ENCODE results near the gene GORAB. TPM values are rescaled to one million over a fixed set of nuclear protein-coding genes. Genes with fewer than 3 reads are reported as not detected.

Gene GORAB, protein sequence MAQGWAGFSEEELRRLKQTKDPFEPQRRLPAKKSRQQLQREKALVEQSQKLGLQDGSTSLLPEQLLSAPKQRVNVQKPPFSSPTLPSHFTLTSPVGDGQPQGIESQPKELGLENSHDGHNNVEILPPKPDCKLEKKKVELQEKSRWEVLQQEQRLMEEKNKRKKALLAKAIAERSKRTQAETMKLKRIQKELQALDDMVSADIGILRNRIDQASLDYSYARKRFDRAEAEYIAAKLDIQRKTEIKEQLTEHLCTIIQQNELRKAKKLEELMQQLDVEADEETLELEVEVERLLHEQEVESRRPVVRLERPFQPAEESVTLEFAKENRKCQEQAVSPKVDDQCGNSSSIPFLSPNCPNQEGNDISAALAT
- total RNA-seq: 10 to 100 TPM; 17.4 to 23.6 (median 20.8) TPM
- total RNA-seq (2013): 23.3 TPM

DNA sequence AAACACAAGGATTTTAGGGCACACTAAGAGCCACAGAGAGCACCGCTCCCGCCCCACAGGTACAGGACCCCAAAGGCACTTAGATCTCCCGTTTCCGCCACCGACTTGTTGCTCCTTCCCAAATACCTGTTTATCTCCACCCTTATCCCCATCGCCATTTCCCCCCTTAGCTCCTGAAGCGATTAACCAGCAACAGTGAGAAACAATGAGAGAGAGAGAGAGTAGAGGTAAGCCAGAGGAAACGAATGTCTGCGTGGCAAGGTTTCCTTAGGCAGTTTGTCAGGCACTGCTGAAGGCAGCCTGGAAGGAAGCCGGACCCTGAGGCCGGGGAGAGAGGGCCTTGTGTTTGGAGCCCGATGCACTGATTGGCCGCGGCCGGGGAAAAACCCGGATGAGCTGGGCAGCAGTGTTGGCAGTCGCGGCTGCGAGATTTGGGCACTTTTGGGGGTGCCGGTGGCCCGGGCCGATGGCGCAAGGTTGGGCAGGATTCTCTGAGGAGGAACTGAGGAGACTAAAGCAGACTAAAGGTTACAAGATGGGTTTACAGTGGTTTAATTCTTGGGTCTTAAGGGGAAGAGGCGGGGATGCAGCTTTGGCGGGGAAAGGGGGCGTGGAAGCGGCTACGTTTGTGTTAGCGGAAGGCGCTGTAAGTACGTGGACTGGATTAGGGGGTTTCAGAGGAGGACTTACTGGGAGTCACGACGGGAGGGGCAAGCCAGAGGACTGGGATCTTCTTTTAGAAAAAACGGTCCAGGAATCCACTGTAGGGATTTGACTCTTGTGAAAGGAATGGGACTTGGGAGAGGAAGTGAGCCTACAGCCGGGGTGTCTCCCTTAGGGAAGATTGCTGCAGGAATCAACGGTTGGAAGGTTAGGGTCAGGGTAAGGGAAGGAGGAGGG is at the start of gene GORAB:
Gene GORAB, plus strand, starts transcription at position 409 of the 900 bp plus-strand sequence. Its CDS starts 58 bp downstream, at position 467.
- Histone ChIP-seq H3K9me3 (ENCODE audit: control insufficient read depth, insufficient read depth, low read length) (no peaks in the 10 kb centered on the region), H3K4me1 (ENCODE audit: control insufficient read depth, insufficient read depth, low read length) (peaks cover 5% of the 10 kb centered on the region), H3K27ac (ENCODE audit: low read length) (peak within 1 kb of the TSS; percentile 79), H3K36me3 (ENCODE audit: control insufficient read depth, insufficient read depth, low read length) (no peaks in the 10 kb centered on the region), H3K4me3 (ENCODE audit: low read length) (peak within 1 kb of the TSS; percentile 65), H3K27me3 (ENCODE audit: control insufficient read depth, insufficient read depth, low read length) (peaks cover 2% of the 10 kb centered on the region)
- ATAC-seq (peak; percentile 95 to 96 (median 96)), DNase-seq (peak; percentile 83 to 91)
- TF ChIP-seq, protein P1, sequence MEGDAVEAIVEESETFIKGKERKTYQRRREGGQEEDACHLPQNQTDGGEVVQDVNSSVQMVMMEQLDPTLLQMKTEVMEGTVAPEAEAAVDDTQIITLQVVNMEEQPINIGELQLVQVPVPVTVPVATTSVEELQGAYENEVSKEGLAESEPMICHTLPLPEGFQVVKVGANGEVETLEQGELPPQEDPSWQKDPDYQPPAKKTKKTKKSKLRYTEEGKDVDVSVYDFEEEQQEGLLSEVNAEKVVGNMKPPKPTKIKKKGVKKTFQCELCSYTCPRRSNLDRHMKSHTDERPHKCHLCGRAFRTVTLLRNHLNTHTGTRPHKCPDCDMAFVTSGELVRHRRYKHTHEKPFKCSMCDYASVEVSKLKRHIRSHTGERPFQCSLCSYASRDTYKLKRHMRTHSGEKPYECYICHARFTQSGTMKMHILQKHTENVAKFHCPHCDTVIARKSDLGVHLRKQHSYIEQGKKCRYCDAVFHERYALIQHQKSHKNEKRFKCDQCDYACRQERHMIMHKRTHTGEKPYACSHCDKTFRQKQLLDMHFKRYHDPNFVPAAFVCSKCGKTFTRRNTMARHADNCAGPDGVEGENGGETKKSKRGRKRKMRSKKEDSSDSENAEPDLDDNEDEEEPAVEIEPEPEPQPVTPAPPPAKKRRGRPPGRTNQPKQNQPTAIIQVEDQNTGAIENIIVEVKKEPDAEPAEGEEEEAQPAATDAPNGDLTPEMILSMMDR (IDR thresholded peaks at IDR 0.05): no peak
- no peaks in the 10 kb centered on the region for H3K9me3 Mint-ChIP-seq
- WGBS (ENCODE audit: insufficient coverage): under 1% methylated on average over 36 of the region's 36 CpGs
- no peak within 1 kb of the TSS for H3K27ac Mint-ChIP-seq
- intact Hi-C loops (cut with micrococcal nuclease): loop anchor here (5.0 kb wide), 3 partner anchors 455 to 780 kb away; partner anchors contain the start of genes FMO4 and SCYL3
- peaks cover 6 to 11% of the 10 kb centered on the region in 2 donors for H3K4me1 Mint-ChIP-seq
- H3K4me3 Mint-ChIP-seq: no peak within 1 kb of the TSS
- H3K36me3 Mint-ChIP-seq: no peaks in the 10 kb centered on the region
- H3K27me3 Mint-ChIP-seq (ENCODE audit: low read depth in 2 of 2): peaks cover 0 to 7% of the 10 kb centered on the region in 2 donors

DNA sequence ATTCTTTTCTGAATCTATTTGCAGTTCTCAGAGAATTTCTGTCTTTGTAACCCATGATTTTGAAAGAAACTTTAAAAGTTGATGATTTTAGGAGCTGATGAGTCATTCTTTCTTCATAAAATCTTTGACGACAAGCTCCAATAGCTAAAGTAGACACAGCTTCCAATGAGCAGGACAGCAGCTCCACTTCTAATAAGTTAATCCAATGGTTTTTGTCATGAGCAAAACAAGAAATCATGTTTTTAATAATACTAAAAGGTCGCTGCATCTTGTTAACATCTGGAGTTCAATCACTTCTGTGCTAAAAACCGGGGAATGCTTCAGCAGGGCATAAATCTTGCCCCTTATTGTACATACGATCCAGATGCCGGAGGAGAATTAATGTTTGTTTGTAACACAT is 48.9 kb upstream of the GORAB start:
- Mint-ChIP-seq H3K4me3 (no peak overlapping the region), H3K4me1 (no peaks in the 10 kb centered on the region), H3K27me3 (ENCODE audit: low read depth in 2 of 2) (no peaks in the 10 kb centered on the region), H3K9me3 (no peaks in the 10 kb centered on the region), H3K36me3 (no peaks in the 10 kb centered on the region), H3K27ac (no peak overlapping the region)
- H3K9me3 ChIP-seq (ENCODE audit: control insufficient read depth, insufficient read depth, low read length): no peaks in the 10 kb centered on the region
- H3K27ac ChIP-seq (ENCODE audit: low read length): no peak overlapping the region
- H3K27me3 ChIP-seq (ENCODE audit: control insufficient read depth, insufficient read depth, low read length): no peaks in the 10 kb centered on the region
- H3K4me1 ChIP-seq (ENCODE audit: control insufficient read depth, insufficient read depth, low read length): no peaks in the 10 kb centered on the region
- ATAC-seq (no peak), DNase-seq (no peak)
- H3K36me3 ChIP-seq (ENCODE audit: control insufficient read depth, insufficient read depth, low read length): no peaks in the 10 kb centered on the region
- intact Hi-C loops (cut with micrococcal nuclease): no loop called here
- 94% methylated on average over 5 of the region's 5 CpGs for WGBS (ENCODE audit: insufficient coverage)
- no peak overlapping the region for H3K4me3 ChIP-seq (ENCODE audit: low read length)
- TF ChIP-seq, protein P1 (IDR thresholded peaks at IDR 0.05): no peak

DNA sequence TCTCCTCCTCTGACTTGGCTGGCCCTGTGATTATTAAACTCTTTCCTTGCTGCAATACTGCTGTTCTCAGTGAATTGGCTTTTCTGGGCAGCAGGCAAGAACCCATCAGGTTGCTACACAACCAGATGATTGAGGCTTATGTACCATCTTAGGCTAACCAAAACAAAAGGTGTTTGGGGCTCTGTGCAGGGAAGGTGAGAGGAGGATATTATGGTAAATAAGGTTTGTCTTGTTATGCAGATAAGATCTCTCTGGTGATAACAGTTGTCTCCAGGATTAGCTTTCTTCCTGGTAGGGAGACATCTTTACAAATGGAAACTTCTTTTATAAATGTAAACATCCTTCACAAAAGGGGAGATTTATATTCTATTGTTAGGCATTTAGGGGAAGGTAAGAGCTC is 44.5 kb upstream of the GORAB start:
- ATAC-seq: no peak
- H3K36me3 Mint-ChIP-seq: no peaks in the 10 kb centered on the region
- no peak overlapping the region for H3K4me3 Mint-ChIP-seq
- H3K27me3 ChIP-seq (ENCODE audit: control insufficient read depth, insufficient read depth, low read length): peaks cover 2% of the 10 kb centered on the region
- no peak overlapping the region for H3K4me3 ChIP-seq (ENCODE audit: low read length)
- no peak for DNase-seq
- H3K4me1 Mint-ChIP-seq: no peaks in the 10 kb centered on the region
- H3K27ac ChIP-seq (ENCODE audit: low read length): no peak overlapping the region
- H3K27ac Mint-ChIP-seq: no peak overlapping the region
- TF ChIP-seq, protein P1 (IDR thresholded peaks at IDR 0.05): no peak
- intact Hi-C loops (cut with micrococcal nuclease): no loop called here
- H3K9me3 ChIP-seq (ENCODE audit: control insufficient read depth, insufficient read depth, low read length): no peaks in the 10 kb centered on the region
- no peaks in the 10 kb centered on the region for H3K36me3 ChIP-seq (ENCODE audit: control insufficient read depth, insufficient read depth, low read length)
- H3K27me3 Mint-ChIP-seq (ENCODE audit: low read depth in 2 of 2): peaks cover 0 to 4% of the 10 kb centered on the region in 2 donors
- no peaks in the 10 kb centered on the region for H3K4me1 ChIP-seq (ENCODE audit: control insufficient read depth, insufficient read depth, low read length)
- no peaks in the 10 kb centered on the region for H3K9me3 Mint-ChIP-seq

All from natural killer cell (primary cell).